ENCODE results near the gene HMGCS2. TPM values are rescaled to one million over a fixed set of nuclear protein-coding genes. Genes with fewer than 3 reads are reported as not detected.

The HMGCS2 gene
- total RNA-seq, 1 experiment from 2014 or later: 10.2 TPM

DNA sequence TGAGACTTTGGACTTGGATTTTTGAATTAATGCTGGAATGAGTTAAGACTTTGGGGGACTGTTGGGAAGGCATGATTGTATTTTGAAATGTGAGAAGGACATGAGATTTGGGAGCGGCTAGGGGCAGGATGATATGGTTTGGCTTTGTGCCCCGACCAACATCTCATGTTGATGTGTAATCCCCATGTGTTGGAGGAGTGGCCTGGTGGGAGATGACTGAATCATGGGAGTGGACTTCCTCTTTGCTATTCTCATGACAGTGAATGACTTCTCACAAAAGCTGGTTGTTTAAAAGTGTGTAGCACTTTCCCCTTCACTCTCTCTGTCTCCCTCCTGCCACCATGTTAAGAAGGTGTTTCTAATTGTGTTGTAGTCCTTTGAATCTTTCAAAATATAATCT is 66.3 kb downstream of the HMGCS2 start:
- H3K4me1 ChIP-seq: no peaks in the 10 kb centered on the region
- H3K27me3 ChIP-seq (replicated peaks; ENCODE audit: control insufficient read depth, insufficient read depth, low read length): no peaks in the 10 kb centered on the region
- ChIA-PET POLR2A (no interaction called here), CTCF (no interaction called here)
- no peaks in the 10 kb centered on the region for H3K27me3 Mint-ChIP-seq (ENCODE audit: insufficient read depth, unreplicated experiment)
- H3K4me3 ChIP-seq (ENCODE audit: low read depth, low read length): no peak overlapping the region
- H3K4me3 Mint-ChIP-seq (ENCODE audit: unreplicated experiment): no peak overlapping the region
- DNase-seq: no peak
- no peaks in the 10 kb centered on the region for H3K36me3 Mint-ChIP-seq (ENCODE audit: insufficient read depth, unreplicated experiment)
- no peak overlapping the region for H3K27ac Mint-ChIP-seq (ENCODE audit: unreplicated experiment)
- no peaks in the 10 kb centered on the region for H3K36me3 ChIP-seq (ENCODE audit: control insufficient read depth, insufficient read depth, low read length)
- BruUV-seq (replicated peaks): no TSS peak
- peaks cover 3% of the 10 kb centered on the region for H3K9me3 ChIP-seq
- no peaks in the 10 kb centered on the region for H3K4me1 Mint-ChIP-seq (ENCODE audit: low read depth, unreplicated experiment)
- no peak for TF ChIP-seq CTCF (IDR thresholded peaks at IDR 0.05; ENCODE audit: insufficient read depth in 1 of 2, low read depth in 1 of 2, low read length in 1 of 2, severe bottlenecking in 1 of 2, unreplicated experiment in 1 of 2)
- intact Hi-C loops (cut with micrococcal nuclease; ENCODE audit: unreplicated experiment): no loop called here
- H3K9me3 Mint-ChIP-seq (ENCODE audit: unreplicated experiment): peaks cover 33% of the 10 kb centered on the region

GRCh38 chr1:119701659-119702058 is 67.0 kb downstream of the HMGCS2 start:
- POLR2A ChIA-PET: no interaction called here
- Histone ChIP-seq H3K9me3 (peaks cover 3% of the 10 kb centered on the region), H3K36me3 (ENCODE audit: control insufficient read depth, insufficient read depth, low read length) (no peaks in the 10 kb centered on the region), H3K4me1 (no peaks in the 10 kb centered on the region), H3K4me3 (ENCODE audit: low read depth, low read length) (no peak overlapping the region), H3K27me3 (replicated peaks; ENCODE audit: control insufficient read depth, insufficient read depth, low read length) (no peaks in the 10 kb centered on the region)
- Mint-ChIP-seq H3K27me3 (ENCODE audit: insufficient read depth, unreplicated experiment) (no peaks in the 10 kb centered on the region), H3K4me3 (ENCODE audit: unreplicated experiment) (no peak overlapping the region), H3K4me1 (ENCODE audit: low read depth, unreplicated experiment) (no peaks in the 10 kb centered on the region), H3K27ac (ENCODE audit: unreplicated experiment) (no peak overlapping the region), H3K9me3 (ENCODE audit: unreplicated experiment) (peaks cover 33% of the 10 kb centered on the region), H3K36me3 (ENCODE audit: insufficient read depth, unreplicated experiment) (no peaks in the 10 kb centered on the region)
- no TSS peak for BruUV-seq (replicated peaks)
- DNase-seq: no peak
- intact Hi-C loops (cut with micrococcal nuclease; ENCODE audit: unreplicated experiment): no loop called here
- CTCF ChIA-PET: no interaction called here
- TF ChIP-seq CTCF (IDR thresholded peaks at IDR 0.05; ENCODE audit: insufficient read depth in 1 of 2, low read depth in 1 of 2, low read length in 1 of 2, severe bottlenecking in 1 of 2, unreplicated experiment in 1 of 2): no peak

- no TSS peak for BruUV-seq (replicated peaks)
- CTCF ChIA-PET: no interaction called here
- Mint-ChIP-seq H3K36me3 (ENCODE audit: insufficient read depth, unreplicated experiment) (no peaks in the 10 kb centered on the region), H3K4me1 (ENCODE audit: low read depth, unreplicated experiment) (no peaks in the 10 kb centered on the region), H3K27me3 (ENCODE audit: insufficient read depth, unreplicated experiment) (peaks cover 3% of the 10 kb centered on the region), H3K9me3 (ENCODE audit: unreplicated experiment) (peaks cover 43% of the 10 kb centered on the region), H3K4me3 (ENCODE audit: unreplicated experiment) (no peak overlapping the region), H3K27ac (ENCODE audit: unreplicated experiment) (no peak overlapping the region)
- POLR2A ChIA-PET: no interaction called here
- no peak overlapping the region for H3K4me3 ChIP-seq (ENCODE audit: low read depth, low read length)
- no peak for DNase-seq
- peaks cover 3% of the 10 kb centered on the region for H3K9me3 ChIP-seq
- intact Hi-C loops (cut with micrococcal nuclease; ENCODE audit: unreplicated experiment): no loop called here
- no peaks in the 10 kb centered on the region for H3K27me3 ChIP-seq (replicated peaks; ENCODE audit: control insufficient read depth, insufficient read depth, low read length)
- TF ChIP-seq CTCF (IDR thresholded peaks at IDR 0.05; ENCODE audit: insufficient read depth in 1 of 2, low read depth in 1 of 2, low read length in 1 of 2, severe bottlenecking in 1 of 2, unreplicated experiment in 1 of 2): no peak
- no peaks in the 10 kb centered on the region for H3K4me1 ChIP-seq
- H3K36me3 ChIP-seq (ENCODE audit: control insufficient read depth, insufficient read depth, low read length): no peaks in the 10 kb centered on the region
These were observed 68.4 kb downstream of the HMGCS2 start for GRCh38 chr1:119700326-119700725.

Other genes starting within 250 kb of the HMGCS2 start
- gene ZNF697, start 120.6 kb downstream of the HMGCS2 start, total RNA-seq (2022): 2.9 and 3.1 TPM in 2 replicates
- gene PHGDH, start 57.0 kb downstream of the HMGCS2 start, total RNA-seq (2022): 383 and 410 TPM in 2 replicates
- gene REG4, start 42.6 kb upstream of the HMGCS2 start, total RNA-seq (2022): 8.0 and 18.8 TPM in 2 replicates
- not detected in 2 replicates for gene ADAM30, start 127.6 kb upstream of the HMGCS2 start, total RNA-seq (2022)

Data from Caco-2 (cell line).